ENCODE results near the gene ILF3. TPM values are rescaled to one million over a fixed set of nuclear protein-coding genes. Genes with fewer than 3 reads are reported as not detected.

ILF3 gene
- total and polyA plus RNA-seq, 2 donors (not counting 3 experiments of a cell fraction or from before 2014, with no cell fraction given): 186 to 459 TPM

GRCh38 chr19:10670182-10670581, 16.0 kb downstream of the ILF3 start:
- peaks cover 16% of the 10 kb centered on the region for H4K20me1 ChIP-seq (replicated peaks; ENCODE audit: control insufficient read depth, extremely low read depth, insufficient read depth, low read length)
- dilution Hi-C loops (cut with MboI; ENCODE audit: extremely low pct_ligation_motif_present, low sequenced_read_pairs): no loop called here
- intact Hi-C loops (cut with micrococcal nuclease): no loop called here
- ChIA-PET POLR2A (no interaction called here), CTCF (interaction anchor here (1.0 to 1.6 kb wide), 4 partner anchors 15 to 89 kb away, joined by 3 to 4 read pairs (median 3); no protein-coding TSS in a partner anchor)
- no peaks in the 10 kb centered on the region for H3K9me1 ChIP-seq (replicated peaks; ENCODE audit: control insufficient read depth, extremely low read depth, insufficient read depth, low read length)
- H3K36me3 ChIP-seq (ENCODE audit: control insufficient read depth in 2 of 2, extremely low read depth in 1 of 2, insufficient read depth in 2 of 2, low read length in 2 of 2): peaks cover 8 to 23% of the 10 kb centered on the region in 2 experiments
- no peak for FAIRE-seq
- TF ChIP-seq MAX (IDR thresholded peaks at IDR 0.05; ENCODE audit: insufficient read depth, insufficient read length) (no peak), CTCF (IDR thresholded peaks at IDR 0.05; ENCODE audit: extremely low read depth in 1 of 2, insufficient read depth in 1 of 2, low read depth in 1 of 2, low read length in 2 of 2) (no peak), POLR2AphosphoS5 (IDR thresholded peaks at IDR 0.05; ENCODE audit: insufficient read depth, low read depth, low read length) (no peak), JUN (IDR thresholded peaks at IDR 0.05; ENCODE audit: borderline replicate concordance, insufficient read depth, insufficient read length, low read depth) (no peak), POLR2A (IDR thresholded peaks at IDR 0.05; ENCODE audit: low read depth, low read length) (no peak), EZH2 (IDR thresholded peaks at IDR 0.05; ENCODE audit: borderline replicate concordance, low read depth, low read length, severe bottlenecking) (no peak), MYC (IDR thresholded peaks at IDR 0.05; ENCODE audit: low read depth, low read length) (no peak), FOS (IDR thresholded peaks at IDR 0.05; ENCODE audit: borderline replicate concordance, insufficient read depth, low read length) (no peak), GATA2 (IDR thresholded peaks at IDR 0.05; ENCODE audit: insufficient read depth, insufficient read length, low read depth, low read length) (no peak)
- no peaks in the 10 kb centered on the region for H3K4me1 ChIP-seq (ENCODE audit: control insufficient read depth, extremely low read depth, insufficient read depth, low read length)
- H3K4me3 ChIP-seq (replicated peaks in 1 of 3; ENCODE audit: insufficient read depth in 1 of 3, low read depth in 1 of 3, low read length in 3 of 3): no peak overlapping the region
- no peak overlapping the region for H3K27ac ChIP-seq (ENCODE audit: insufficient read depth, low read depth, low read length)
- no peak overlapping the region for H3K9ac ChIP-seq (replicated peaks; ENCODE audit: extremely low read depth, insufficient read depth, low read length)
- DNase-seq (ENCODE audit: low read depth, low spot score): no peak
- H3K27me3 ChIP-seq (ENCODE audit: control insufficient read depth in 2 of 2, insufficient read depth in 2 of 2, low read length in 2 of 2): no peaks in the 10 kb centered on the region
- no peak overlapping the region for H3K4me2 ChIP-seq (ENCODE audit: insufficient read depth, low read length)
- peaks cover 92% of the 10 kb centered on the region for H3K79me2 ChIP-seq (ENCODE audit: control insufficient read depth, insufficient read depth, low read length)
- no peak overlapping the region for H2AFZ ChIP-seq (ENCODE audit: low read depth, low read length)
- no peaks in the 10 kb centered on the region for H3K9me3 ChIP-seq (replicated peaks; ENCODE audit: control insufficient read depth, insufficient read depth, low read length)
- BruUV-seq (replicated peaks): no TSS peak
